ENCODE measurements around the gene SERPINE1.

- no peak for TF ChIP-seq POLR2A (IDR thresholded peaks at IDR 0.05)
- TF ChIP-seq CTCF (IDR thresholded peaks at IDR 0.05), result no peak
- TF ChIP-seq EP300 (IDR thresholded peaks at IDR 0.05; ENCODE audit: low read depth), result no peak
These were observed 10.0 kb upstream of the SERPINE1 start for GRCh38 chr7:101116898-101117297.

Data from transverse colon (tissue), 3 donors.